Stimulated activated CD4-positive, alpha-beta T cell treated with anti-CD3 and anti-CD28 coated beads, Interleukin-1b, Interleukin-23, amount 100 ng/mL, for 4 hours (primary cell): ENCODE measurements around the gene MARCHF5.
"Not testable (repeated sequence)": the region's sequence is repeated elsewhere in the genome, so short reads cannot be mapped to it uniquely, and the experiment has no call there.

Source experiments
- DNase-seq, 2 donors: peaks; one replicate each; pipeline ENCODE4 v3.0.0-alpha.2; 2020; ENCODE audit warnings: low read depth in 2 of 2

Gene MARCHF5

DNA sequence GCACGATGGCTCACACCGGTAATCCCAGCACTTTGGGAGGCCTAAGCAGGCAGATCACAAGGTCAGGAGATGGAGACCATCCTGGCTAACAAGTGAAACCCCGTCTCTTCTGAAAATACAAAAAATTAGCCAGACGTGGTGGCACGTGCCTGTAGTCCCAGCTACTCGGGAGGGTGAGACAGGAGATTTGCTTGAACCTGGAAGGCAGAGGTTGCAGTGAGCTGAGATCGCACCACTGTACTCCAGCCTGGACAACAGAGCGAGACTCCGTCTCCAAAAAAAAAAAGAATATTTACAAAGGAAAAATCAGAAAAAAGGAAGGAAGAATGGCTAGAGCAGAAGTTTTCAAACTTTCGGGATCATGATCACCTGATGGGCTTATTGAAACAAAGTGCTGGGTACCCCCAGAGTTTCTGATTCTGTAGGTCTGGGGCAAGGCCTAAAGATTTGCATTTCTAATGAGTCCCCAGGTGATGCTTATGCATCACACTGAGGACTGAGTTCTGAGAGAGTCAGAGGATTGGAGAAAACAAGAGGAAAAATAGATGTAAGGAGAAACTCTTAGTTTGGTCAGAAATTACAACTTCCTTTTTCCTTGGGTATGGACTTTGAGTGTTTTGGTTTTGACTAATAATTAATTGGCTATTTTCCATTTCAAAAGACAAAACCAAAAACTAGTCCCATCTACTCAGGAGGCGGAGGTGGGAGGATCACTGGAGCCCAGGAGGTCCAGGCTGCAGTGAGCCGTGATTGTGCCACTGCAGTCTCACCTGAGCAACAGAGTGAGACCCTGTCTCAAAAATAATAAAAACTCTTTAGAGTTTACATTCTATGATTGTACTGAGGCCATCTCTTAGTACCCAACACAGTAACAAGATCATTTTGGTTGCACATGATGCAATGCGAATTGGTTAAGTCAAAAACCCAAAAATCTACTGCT is 14.4 kb downstream of the MARCHF5 start:
- DNase-seq: no peak

DNA sequence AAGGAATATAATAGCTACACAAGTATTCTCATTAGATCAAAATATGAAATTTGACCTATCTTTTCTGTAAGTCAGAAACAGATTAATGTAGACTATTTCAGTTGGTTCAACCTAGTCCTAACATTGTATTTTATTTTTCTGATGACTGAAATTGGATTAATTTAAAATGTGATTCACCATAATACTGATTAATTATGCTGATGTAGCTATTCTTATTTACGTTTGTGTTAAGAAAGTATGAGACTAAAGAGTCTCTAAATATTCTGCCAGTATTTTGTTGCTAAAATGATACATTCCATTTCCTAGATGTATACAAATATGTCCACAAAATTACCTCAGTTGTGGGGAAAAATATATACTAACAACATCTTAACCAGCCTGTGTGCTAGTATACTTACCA is 18.3 kb downstream of the MARCHF5 start:
- no peak for DNase-seq

DNA sequence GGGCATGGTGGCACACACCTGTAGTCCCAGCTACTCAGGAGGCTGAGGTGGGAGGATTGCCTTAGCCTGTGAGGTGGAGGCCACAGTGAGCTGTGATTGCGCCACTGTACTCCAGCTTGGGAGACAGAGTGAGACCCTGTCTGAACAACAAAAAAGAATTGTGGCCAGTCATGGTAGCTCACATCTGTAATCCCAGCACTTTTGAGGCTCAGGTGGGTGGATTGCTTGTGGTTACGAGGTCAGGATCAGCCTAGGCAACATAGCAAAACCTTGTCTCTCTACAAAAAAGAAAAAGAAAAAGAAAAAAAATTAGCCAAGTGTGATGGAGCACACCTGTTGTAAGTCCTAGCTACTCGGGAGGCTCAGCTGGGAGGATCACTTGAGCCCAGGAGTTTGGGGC is 22.8 kb downstream of the MARCHF5 start:
- DNase-seq: no peak

DNA sequence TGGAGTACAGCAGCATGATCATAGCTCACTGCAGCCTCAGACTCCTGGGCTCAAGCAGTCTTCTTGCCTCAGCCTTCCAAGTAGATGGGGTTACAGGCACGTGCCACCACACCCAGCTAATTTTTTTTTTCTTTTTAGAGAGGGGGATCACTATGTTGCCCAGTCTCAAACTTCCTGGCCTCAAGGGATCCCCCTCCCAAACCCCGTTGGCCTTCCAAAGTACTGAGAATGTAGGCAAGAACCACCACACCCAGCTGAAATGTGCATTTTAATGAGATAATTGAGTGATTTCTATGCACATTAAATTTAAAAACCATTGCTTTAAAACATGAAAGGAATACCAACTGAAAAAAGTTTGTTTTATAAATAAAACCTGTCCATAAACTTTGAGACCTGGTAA is 25.6 kb downstream of the MARCHF5 start:
- DNase-seq: no peak

DNA sequence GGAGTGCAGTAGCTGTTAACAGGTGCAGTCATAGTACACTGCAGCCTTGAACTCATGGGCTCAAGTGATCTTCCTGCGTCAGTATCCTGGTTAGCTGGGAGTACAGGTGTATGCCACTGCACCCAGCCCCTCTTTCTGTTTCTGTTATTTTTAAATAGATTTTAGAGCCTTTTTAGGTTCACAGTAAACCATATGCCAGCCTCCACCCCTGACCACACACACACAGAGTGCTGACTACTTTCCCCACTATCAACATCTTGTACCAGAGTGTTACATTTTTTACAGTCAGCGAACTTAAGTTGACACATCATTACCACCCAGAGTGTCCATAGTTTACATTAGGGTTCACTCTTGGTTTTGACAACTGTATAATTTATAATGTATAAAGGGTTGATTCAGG is 32.1 kb downstream of the MARCHF5 start:
- no peak for DNase-seq

- no peak for DNase-seq
Measured at GRCh38 chr10:92327445-92328433, 36.8 kb downstream of the MARCHF5 start.

DNA sequence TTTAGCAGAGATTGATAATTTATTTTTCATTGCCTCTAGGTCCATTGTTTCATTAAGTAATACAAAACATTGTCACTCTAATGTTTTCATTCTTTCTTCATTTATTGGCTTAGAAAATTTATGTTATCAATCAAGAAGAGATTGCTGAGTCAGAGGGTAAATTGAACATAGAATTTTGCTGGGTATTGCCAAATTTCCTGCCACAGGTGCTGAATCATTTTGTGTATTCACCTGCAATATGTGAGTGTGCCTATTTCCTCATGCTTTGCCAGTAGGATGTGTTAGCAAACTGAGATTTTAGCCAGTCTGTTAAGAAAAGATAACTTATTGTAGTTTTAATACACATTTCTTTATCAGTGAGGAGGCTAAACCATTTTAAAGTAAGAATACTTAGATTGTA is 38.0 kb downstream of the MARCHF5 start:
- DNase-seq: no peak

DNA sequence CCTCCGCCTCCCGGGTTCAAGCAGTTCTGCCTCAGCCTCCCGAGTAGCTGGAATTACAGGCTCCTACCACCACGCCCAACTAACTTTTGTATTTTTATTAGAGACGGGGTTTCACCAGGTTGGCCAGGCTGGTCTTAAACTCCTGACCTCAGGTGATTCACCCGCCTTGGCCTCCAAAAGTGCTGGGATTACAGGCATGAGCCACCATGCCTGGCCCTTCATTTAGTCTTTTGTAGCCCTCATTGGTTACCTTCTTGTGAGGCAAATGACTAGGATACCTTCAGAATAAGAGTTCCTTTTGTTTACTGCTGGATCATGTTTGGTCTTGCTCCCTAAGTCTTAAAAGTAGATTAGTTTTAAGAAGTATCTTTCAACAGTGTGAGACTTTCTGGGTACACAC is 39.0 kb downstream of the MARCHF5 start:
- DNase-seq: not testable (repeated sequence)

DNA sequence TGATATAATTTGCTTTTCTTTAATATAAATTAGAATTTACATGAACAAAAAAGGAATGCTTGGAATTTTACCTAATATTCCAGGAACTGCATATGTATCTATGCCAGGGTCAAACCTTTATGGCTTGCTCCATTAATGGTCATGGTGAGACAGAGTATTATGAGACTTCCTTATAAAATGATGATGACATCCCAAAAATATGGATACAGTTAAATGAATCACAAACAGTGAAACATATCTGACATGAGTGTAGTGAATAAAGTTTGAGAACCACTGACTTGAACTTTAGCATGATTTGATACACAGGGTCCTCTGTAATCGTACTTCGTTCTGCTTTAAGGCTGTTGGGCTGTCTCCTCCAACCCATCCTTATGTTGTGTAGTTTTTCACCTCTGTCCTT is 51.8 kb downstream of the MARCHF5 start:
- no peak for DNase-seq

DNA sequence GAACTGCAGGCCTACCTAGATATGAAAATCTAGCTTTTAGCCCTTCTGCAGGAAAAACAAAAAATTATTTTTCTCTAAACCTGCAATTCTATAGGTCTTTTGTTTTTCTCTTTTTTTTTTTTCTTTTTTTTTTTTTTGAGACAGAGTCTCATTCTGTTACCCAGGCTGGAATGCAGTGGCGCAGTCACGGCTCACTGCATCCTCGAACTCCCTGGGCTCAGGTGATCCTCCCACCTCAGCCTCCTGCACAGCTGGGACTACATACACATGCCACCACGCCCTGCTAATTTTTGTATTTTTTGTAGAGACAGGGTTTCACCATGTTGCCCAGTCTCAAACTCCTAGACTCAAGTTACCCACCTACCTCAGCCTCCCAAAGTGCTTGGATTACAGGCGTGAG is 54.6 kb downstream of the MARCHF5 start:
- not testable (repeated sequence) for DNase-seq

DNA sequence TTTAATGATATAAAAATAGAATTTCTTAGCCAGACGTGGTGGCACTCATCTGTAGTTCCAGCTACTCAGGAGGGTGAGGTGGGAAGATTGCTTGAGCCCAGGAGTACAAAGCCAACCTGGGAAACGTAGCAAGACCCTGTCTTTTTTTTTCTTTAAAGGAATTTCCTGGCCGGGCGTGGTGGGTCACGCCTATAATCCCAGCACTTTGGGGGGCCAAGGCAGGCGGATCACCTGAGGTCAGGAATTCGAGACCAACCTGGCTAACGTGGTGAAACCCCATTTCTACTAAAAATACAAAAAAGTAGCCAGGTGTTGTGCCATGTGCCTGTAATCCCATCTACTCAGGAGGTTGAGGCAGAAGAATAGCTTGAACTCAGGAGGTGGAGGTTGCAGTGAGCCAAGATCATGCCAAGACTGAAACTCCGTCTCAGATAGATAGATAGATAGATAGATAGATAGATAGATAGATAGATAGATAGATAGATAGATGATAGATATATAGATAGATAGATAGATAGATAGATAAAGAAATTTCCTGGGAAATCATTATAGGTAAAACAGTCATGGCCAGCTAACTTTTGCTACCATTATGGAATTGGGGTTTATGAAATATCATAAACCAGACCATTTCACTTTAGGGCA is 56.2 kb downstream of the MARCHF5 start:
- not testable (repeated sequence) for DNase-seq

DNA sequence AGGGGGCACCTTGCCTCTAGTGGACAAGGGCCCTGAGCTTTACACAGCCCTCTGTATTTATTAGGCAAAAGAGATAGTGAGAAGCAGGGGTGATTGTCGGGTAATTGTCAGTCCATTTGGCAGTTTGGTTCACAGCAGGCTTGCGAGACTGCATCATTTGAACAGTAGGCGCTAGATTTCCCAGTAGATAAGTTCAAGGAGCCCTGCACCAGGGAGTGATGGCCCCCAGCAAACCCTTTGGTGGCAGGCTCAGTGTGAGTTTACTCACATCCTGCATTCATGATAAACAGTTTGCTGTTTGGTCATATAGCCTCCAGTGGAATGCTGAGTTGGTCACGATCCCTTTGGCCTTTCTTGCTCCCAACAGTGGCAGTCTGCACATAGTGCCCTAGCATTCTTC is 59.4 kb downstream of the MARCHF5 start:
- no peak for DNase-seq

DNA sequence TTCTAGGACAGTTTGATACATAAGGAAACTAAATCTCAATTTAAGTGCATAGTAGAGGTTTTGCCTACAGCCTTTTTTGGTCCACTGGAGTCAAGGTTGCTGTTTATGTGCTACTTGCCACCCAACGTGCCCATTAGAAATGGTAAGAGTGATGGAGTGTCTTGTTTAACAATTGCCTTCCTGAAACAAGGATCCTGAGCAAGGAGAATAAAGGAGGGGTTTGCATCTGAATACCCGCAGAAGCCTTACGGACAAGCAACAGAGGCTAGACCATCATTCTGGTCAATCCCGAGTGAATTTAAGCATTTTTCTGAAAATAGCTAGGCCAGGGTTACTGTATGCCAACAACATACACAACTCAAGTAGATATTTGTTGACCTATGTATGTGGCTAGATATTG is 63.6 kb downstream of the MARCHF5 start:
- DNase-seq: no peak

GRCh38 chr10:92356041-92356440 is 65.1 kb downstream of the MARCHF5 start:
- DNase-seq: no peak

- no peak for DNase-seq
Measured at GRCh38 chr10:92363498-92363897, 72.5 kb downstream of the MARCHF5 start.

DNA sequence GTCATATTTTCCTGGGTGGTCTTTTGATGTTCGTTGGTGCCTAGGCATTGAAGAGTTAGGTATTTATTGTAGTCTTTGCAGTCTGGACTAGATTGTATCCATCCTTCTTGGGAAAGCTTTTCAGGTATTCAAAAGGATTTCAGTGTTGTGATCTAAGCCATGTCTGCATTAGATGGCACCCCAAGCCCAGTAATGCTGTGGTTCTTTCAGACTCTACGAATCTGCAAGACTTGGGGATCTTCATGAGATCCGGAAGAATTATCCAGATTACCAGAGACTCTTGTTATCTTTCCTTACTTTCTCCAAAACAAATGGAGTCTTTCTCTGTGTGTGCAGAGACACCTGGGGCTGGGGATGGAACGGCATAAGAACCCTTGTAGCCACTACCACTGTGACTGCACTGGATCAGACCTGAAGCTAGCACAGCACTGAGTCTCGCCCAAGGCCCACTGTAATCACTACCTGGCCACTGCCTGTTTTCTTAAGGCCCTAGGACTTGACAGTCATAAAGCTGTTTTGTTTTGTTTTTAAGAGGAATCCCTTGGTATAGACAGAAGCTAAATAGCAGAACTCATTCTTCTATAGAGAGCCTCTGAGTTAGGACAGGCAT is 75.5 kb downstream of the MARCHF5 start:
- no peak for DNase-seq

GRCh38 chr10:92377962-92378361 is 87.0 kb downstream of the MARCHF5 start:
- DNase-seq: no peak

DNA sequence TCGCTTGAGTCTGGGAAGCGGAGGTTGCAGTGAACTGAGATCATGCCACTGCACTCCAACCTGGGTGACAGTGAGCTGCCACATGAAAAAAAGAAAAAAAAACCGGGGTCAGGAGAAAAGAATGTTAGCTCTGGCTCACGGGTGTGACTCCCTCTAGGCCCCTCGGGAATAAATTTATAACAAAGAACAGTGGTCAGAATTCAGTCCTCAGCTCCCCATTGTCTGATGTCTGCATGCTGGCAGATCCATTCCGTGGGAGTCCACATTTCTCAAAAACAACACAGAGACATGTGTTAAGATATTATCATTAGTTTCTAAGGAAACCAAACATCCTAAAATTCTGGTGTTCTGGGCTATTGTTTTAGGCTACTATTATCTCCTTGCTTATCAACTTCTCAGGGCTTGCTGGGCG is 90.6 kb downstream of the MARCHF5 start:
- DNase-seq: no peak

DNA sequence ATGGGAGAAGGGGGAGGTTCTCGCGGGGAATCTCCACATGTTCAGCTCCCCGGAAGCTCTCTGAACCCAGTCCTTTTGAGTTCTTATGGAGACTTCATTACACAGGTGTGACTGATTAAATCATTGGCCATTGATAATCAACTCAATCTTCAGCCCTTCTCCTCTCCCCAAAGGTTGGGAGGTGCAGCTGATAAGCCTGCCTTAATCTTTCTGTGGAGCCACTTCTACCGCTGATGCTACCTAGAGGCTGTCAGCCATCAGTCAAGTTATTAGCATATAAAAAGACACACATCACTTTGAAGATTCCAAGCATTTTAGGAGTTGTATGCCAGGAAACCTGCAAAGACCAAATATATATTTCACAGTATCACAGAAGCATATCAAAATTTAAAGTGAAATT is 91.7 kb downstream of the MARCHF5 start:
- no peak for DNase-seq

DNA sequence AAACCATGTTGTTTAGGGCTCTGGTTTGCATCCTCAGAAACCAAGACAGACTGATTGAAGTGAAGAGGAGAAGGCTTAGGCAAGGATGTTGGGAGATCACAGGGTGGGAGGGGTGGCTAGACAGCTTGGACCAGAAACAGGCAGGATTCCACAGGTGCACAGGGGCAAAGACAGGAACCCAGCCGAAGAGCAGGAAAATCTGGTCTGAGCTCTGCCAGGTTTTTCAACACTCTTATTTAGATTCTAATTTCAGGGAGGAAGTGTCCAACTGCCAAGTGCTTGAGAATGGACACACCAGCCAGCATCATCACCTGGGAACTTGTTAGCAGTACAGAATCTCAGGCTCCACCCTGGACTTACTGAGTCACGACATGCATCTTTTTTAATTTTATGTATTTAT is 93.8 kb downstream of the MARCHF5 start:
- no peak for DNase-seq

GRCh38 chr10:92385831-92386230 is 94.9 kb downstream of the MARCHF5 start:
- no peak for DNase-seq
